MM.1S (cell line): ENCODE data around the gene SLC25A20.

Source experiments
- DNase-seq: peaks from one replicate; pipeline ENCODE4 v3.0.0-alpha.2; 2015
- H2AFZ ChIP-seq: fragments of 300-600 bp; sonication (generic); 2 replicates; pipeline ENCODE4 v1.6.0; 2016; ENCODE audit warnings: antibody characterized with exemption, low read length
- H3F3A ChIP-seq: fragments of 300-600 bp; sonication (generic); 2 replicates; pipeline ENCODE4 v1.6.1; 2016; ENCODE audit warnings: mild to moderate bottlenecking, antibody characterized with exemption, low read length, moderate library complexity, mixed read lengths; ENCODE audit not compliant: insufficient read depth
- H3K27ac ChIP-seq: fragments of 300-600 bp; sonication (generic); 2 replicates; pipeline ENCODE4 v1.5.1; 2016; ENCODE audit warnings: mild to moderate bottlenecking, low read length
- H3K27me3 ChIP-seq: fragments of 300-600 bp; sonication (generic); replicated peaks from 2 replicates; pipeline ENCODE4 v1.6.0; 2016; ENCODE audit warnings: low read length; ENCODE audit not compliant: insufficient read depth
- H3K36me3 ChIP-seq: fragments of 300-600 bp; sonication (generic); replicated peaks from 2 replicates; pipeline ENCODE4 v1.6.1; 2016; ENCODE audit warnings: mild to moderate bottlenecking, low read length, mixed read lengths; ENCODE audit not compliant: insufficient read depth
- H3K4me1 ChIP-seq: fragments of 300-600 bp; sonication (generic); 2 replicates; pipeline ENCODE4 v1.6.1; 2016; ENCODE audit warnings: low read length, mixed read lengths
- H3K4me2 ChIP-seq: fragments of 300-600 bp; sonication (generic); 2 replicates; pipeline ENCODE4 v1.6.0; 2016; ENCODE audit warnings: low read depth, low read length
- H3K4me3 ChIP-seq: fragments of 300-600 bp; sonication (generic); 2 replicates; pipeline ENCODE4 v1.5.1; 2016; ENCODE audit warnings: low read length, mixed read lengths
- H3K79me2 ChIP-seq: fragments of 300-600 bp; sonication (generic); 2 replicates; pipeline ENCODE4 v1.6.1; 2016; ENCODE audit warnings: mixed run types, low read length, mixed read lengths
- H3K9ac ChIP-seq: fragments of 300-600 bp; sonication (generic); 2 replicates; pipeline ENCODE4 v1.6.1; 2016; ENCODE audit warnings: low read length, mixed read lengths
- H3K9me2 ChIP-seq: fragments of 300-600 bp; sonication (generic); replicated peaks from 2 replicates; pipeline ENCODE4 v1.6.1; 2016; ENCODE audit warnings: mild to moderate bottlenecking, low read length, mixed read lengths; ENCODE audit not compliant: insufficient read depth
- H3K9me3 ChIP-seq: fragments of 300-600 bp; sonication (generic); replicated peaks from 2 replicates; pipeline ENCODE4 v1.6.1; 2016; ENCODE audit warnings: mild to moderate bottlenecking, low read length, mixed read lengths; ENCODE audit not compliant: insufficient read depth
- H4K20me1 ChIP-seq: fragments of 300-600 bp; sonication (generic); 2 replicates; pipeline ENCODE4 v1.6.1; 2016; ENCODE audit warnings: mild to moderate bottlenecking, low read length, moderate library complexity, mixed read lengths; ENCODE audit not compliant: insufficient read depth
- EZH2 ChIP-seq: fragments of 300-600 bp; sonication (generic); optimal IDR thresholded peaks from 2 replicates; pipeline ENCODE3; 2017; ENCODE audit warnings: low read depth, mild to moderate bottlenecking, antibody characterized with exemption, low read length, mixed read lengths
- EZH2phosphoT487 ChIP-seq: fragments of 300-600 bp; sonication (generic); IDR thresholded peaks from 2 replicates; pipeline ENCODE4 v1.6.1; 2018; ENCODE audit warnings: antibody characterized with exemption, low read length
- TF ChIP-seq, protein P1 (sequence below): fragments of 300-600 bp; sonication (generic); IDR thresholded peaks from 2 replicates; pipeline ENCODE4 v1.5.1; 2016; ENCODE audit warnings: antibody characterized with exemption, low read length, mixed read lengths

The SLC25A20 gene

GRCh38 chr3:48896936-48897335 is 1.7 kb downstream of the SLC25A20 start:
- no peaks in the 10 kb centered on the region; the same call in 1 of the 2 replicates for H3K36me3 ChIP-seq
- TF ChIP-seq EZH2phosphoT487: no peak
- TF ChIP-seq, protein P1, sequence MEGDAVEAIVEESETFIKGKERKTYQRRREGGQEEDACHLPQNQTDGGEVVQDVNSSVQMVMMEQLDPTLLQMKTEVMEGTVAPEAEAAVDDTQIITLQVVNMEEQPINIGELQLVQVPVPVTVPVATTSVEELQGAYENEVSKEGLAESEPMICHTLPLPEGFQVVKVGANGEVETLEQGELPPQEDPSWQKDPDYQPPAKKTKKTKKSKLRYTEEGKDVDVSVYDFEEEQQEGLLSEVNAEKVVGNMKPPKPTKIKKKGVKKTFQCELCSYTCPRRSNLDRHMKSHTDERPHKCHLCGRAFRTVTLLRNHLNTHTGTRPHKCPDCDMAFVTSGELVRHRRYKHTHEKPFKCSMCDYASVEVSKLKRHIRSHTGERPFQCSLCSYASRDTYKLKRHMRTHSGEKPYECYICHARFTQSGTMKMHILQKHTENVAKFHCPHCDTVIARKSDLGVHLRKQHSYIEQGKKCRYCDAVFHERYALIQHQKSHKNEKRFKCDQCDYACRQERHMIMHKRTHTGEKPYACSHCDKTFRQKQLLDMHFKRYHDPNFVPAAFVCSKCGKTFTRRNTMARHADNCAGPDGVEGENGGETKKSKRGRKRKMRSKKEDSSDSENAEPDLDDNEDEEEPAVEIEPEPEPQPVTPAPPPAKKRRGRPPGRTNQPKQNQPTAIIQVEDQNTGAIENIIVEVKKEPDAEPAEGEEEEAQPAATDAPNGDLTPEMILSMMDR: no peak
- TF ChIP-seq EZH2: no peak
- peaks cover 52% of the 10 kb centered on the region for H3K79me2 ChIP-seq
- H3K27ac ChIP-seq: peak overlapping the region; percentile 78
- no peaks in the 10 kb centered on the region for H3K9me3 ChIP-seq
- peaks cover 18% of the 10 kb centered on the region for H3K4me1 ChIP-seq
- no peaks in the 10 kb centered on the region for H3K27me3 ChIP-seq
- H3K4me3 ChIP-seq: peak overlapping the region; percentile 25
- H3K4me2 ChIP-seq: peak overlapping the region; percentile 37
- peaks cover 26% of the 10 kb centered on the region for H3F3A ChIP-seq
- 0 out of 2 replicates have a peak, but pooled peaks cover 4% of the 10 kb centered on the region for H4K20me1 ChIP-seq
- H2AFZ ChIP-seq: no peak overlapping the region
- H3K9me2 ChIP-seq: no peaks in the 10 kb centered on the region
- DNase-seq: peak; percentile 97
- H3K9ac ChIP-seq: peak overlapping the region; percentile 44; the same call in 1 of the 2 replicates

DNA sequence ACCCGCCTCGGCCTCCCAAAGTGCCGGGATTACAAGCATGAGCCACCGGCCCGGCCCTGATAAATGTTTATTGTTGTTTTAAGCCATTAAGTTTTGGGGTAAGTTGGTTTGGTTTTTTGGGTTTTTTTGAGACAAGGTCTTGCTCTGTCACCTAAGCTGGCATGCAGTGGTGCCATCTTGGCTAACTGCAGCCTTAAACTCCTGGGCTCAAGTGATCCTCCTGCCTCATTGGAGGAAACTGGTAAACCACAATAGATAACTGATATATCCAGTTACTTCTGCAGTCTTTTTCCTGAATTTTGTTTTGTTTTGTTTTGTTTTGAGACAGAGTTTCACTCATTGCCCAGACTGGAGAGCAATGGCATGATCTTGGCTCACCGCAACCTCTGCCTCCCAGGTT is 4.2 kb downstream of the SLC25A20 start:
- Histone ChIP-seq H3K4me1 (peaks cover 18% of the 10 kb centered on the region), H2AFZ (no peak overlapping the region), H3K36me3 (no peaks in the 10 kb centered on the region; the same call in 1 of the 2 replicates), H3K9me2 (no peaks in the 10 kb centered on the region), H3K27me3 (no peaks in the 10 kb centered on the region), H4K20me1 (0 out of 2 replicates have a peak, but pooled peaks cover 4% of the 10 kb centered on the region), H3K79me2 (peaks cover 58% of the 10 kb centered on the region), H3K4me3 (no peak overlapping the region), H3K4me2 (no peak overlapping the region), H3K9me3 (no peaks in the 10 kb centered on the region), H3F3A (peaks cover 26% of the 10 kb centered on the region), H3K9ac (no peak overlapping the region), H3K27ac (no peak overlapping the region)
- DNase-seq: no peak
- TF ChIP-seq EZH2phosphoT487 (no peak), EZH2 (no peak)
- TF ChIP-seq, protein P1: no peak

GRCh38 chr3:48891606-48892005 is 7.1 kb downstream of the SLC25A20 start:
- H3F3A ChIP-seq: peaks cover under 1% of the 10 kb centered on the region
- TF ChIP-seq EZH2 (no peak), EZH2phosphoT487 (no peak)
- TF ChIP-seq, protein P1: no peak
- H3K79me2 ChIP-seq: peaks cover 60% of the 10 kb centered on the region
- no peak for DNase-seq
- no peaks in the 10 kb centered on the region; the same call in 1 of the 2 replicates for H3K36me3 ChIP-seq
- H3K9me3 ChIP-seq: no peaks in the 10 kb centered on the region
- no peak overlapping the region for H3K9ac ChIP-seq
- H4K20me1 ChIP-seq: 0 out of 2 replicates have a peak, but pooled peaks cover 4% of the 10 kb centered on the region
- no peak overlapping the region for H3K27ac ChIP-seq
- no peak overlapping the region for H3K4me3 ChIP-seq
- H3K27me3 ChIP-seq: no peaks in the 10 kb centered on the region
- H3K4me1 ChIP-seq: peaks cover 4% of the 10 kb centered on the region; the same call in 1 of the 2 replicates
- H2AFZ ChIP-seq: no peak overlapping the region
- H3K9me2 ChIP-seq: no peaks in the 10 kb centered on the region
- H3K4me2 ChIP-seq: no peak overlapping the region
